ENCODE data around the gene DDI2.

The DDI2 gene

DNA sequence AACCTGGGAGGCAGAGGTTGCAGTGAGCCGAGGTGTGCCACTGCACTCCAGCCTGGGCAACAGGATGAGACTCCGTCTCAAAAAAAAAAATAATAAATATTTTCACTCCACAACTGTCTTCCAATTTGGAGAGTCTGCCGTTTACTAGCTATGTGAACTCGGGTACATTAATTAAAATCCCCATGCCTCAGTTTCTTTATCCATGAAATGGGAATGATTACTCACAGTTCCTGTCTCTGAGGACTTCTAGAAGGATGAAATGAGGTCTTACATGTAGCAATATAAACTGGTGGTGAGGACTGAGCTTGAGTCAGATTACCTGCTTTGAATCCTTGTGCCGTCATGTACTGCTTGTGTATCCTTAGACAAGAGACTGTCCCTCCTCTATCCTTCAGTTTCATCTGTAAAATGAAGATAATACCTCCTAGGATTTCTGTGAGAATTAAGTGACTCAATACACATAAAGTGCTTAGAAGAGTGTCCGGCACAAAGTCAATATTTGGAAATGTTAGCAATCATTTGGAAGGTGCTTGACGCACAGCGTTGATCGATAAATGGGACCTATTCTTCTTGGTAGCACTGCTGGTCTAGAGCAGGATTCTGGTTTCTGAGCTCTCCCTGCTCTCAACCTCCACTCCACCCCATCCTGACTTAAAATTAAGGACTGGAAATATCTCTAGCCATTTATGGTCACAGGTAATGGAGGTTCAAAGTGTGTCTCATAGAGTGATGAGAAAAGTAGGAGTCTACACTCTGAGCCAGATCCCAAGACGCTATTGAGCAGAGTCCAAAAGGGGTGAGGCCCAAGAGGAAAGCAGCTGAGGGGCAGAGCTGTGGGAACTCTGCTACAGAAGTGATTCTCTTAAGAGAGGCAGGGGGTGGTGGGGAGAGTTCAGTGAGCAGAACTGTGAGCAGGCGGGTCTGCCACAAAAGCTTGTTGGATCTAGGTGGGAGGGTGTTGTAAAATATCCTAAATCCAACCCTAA lies 11.6 kb upstream of the DDI2 start:
- DNase-seq = no peak

DNA sequence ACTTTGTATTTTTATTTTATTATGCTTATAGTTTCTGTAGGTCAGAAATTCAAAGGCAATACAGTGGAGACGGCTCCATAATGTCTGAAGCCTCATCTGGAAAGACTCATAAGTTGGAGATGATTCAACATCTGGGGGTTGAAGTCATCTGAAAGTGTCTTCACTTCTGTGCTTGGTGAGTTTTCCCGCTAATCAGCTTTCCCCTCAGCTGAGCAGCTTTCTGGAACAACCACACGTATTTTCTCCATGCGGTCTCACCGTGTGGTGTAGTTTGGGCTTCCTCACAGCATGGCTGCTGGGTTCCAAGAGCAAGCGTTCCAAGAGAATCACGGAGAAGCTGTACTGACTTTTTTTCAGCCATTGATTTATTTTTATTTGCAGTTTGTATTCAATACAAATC lies 7.6 kb upstream of the DDI2 start:
- DNase-seq = no peak

DNA sequence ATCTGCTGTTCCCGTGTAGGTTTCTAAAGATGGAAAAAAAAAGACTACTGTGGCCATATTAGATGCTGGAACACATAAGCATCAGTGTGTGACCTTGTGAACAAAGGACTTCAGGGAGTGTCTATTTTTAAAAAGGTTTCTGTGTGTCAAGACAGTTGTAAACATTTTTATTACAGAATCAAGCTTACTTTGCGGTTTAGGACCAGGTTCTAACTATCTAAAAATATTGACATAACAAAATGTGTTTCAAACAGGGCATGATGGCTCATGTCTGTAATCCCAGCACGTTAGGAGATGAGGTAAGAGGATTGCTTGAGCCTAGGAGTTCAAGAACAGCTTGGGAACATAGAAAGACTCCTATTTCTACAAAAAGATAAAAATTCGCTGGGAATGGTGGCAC lies 7.1 kb upstream of the DDI2 start:
- no peak for DNase-seq

DNA sequence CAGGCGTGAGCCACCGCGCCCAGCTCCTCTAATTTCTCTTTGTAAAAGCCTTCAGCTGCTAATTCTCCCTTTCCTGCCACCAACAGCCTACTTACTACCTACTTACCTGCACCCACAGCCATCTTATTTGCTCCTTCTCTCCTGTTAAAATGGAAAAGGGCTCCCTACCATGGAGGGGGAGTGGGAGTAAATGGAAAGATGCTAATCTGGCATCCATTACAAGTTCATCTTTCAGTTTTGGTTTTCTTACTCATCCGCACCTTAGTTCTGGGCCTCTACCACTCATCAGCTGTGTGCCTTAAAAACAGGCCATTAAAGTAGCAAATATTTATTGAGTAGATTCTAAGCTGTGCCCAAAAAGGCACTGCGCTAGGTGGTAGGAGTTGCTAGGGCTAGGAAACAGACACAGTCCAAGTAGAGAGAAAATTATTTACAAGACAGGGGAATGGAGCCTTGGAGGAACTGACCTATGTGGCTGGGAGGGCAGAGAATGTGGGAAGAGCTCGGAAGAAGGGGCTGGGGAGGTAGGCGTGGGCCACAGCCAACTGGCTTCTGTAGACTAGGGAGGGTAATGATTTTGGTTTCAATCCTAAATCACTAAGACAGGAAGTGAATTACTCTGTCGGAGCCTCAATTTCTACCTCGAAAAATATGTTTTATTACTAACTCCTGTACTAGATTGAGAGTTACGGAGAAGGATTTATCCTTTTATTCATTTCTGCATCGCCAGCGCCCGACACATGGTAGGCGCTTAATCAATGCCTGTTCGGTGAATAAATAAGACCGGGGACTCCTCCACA lies 685 bp upstream of the DDI2 start:
- DNase-seq = no peak

DNA sequence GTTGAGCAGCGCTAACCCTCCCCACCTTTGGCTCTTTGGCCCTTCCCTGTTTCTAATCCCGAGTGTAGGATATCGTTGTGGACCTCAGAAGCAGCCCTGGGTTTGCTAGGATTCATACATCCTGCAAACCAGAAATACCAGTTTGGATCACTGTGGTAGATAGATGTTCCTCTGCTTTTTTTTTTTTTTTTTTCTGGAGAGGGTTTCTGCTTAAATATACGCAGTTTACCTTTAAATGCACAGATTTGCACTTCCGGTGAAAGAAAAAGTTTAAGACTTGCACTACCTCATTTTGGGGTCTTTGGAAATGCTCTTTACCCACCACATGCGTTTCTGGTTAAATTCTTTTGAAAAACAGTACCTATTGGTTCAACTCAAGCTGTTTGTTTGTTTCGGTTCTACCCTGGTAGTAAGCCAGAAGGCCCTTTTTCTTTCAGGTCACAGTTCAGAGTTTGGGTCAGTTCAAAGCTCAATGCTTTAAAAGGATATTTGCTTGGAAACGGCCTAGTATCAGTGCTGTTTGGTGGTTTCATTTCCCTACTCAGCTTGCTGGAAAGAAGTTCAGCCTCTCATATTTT lies 908 bp downstream of the DDI2 start:
- no peak for DNase-seq

DNA sequence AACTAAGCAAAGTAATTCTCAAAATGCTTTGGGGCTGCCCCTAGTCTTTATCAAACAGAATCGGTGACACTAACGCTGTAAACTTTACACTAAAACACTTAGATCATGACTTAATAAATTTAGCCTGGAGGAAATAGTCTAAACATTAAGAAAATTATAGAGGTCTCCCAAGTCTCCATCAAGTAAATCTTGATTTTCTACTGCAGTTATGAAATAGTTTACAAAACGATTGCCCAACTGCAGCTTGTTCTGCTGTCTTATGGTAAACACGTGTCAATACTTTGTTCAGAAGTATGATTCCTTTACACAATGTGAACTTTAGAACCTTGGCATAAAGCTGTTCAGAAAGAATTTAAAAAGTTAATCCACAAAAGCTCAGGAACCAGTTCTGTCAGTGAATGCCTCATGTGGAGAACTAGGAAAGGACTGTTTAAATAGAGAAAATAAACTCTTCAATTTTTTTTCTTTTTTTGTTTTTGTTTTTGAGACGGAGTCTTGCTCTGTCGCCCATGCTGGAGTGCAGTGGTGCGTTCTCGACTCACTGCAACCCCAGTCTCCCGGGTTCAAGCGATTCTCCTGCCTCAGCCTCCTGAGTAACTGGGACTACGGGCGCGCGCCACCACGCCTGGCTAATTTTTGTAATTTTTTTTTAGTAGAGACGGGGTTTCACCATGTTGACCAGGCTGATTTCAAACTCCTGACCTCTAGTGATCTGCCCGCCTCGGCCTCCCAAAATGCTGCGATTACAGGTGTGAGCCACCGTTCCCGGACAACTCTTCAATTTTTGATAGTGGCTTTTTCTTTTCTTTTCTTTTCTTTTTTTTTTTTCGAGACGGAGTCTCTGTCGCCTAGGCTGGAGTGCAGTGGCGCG lies 1.6 kb downstream of the DDI2 start:
- DNase-seq = no peak

DNA sequence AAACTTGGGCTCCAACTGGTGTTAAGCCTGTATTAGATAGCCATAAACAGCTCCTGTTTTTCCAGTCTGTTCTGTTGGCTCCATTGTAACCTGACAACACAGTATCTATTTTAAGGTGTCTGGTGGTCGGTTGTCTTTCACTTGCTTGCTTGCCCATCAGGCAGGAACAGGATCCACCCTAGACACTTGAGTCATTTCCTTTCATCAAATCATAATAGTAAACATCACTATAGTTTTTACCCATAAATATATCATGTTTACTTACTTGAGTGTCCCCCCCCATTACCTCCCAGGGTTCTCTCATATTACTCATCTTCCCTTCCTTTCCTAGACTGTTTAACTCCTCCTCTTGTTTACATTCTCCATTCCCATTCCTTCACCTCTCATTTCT lies 2.9 kb downstream of the DDI2 start:
- no peak for DNase-seq

DNA sequence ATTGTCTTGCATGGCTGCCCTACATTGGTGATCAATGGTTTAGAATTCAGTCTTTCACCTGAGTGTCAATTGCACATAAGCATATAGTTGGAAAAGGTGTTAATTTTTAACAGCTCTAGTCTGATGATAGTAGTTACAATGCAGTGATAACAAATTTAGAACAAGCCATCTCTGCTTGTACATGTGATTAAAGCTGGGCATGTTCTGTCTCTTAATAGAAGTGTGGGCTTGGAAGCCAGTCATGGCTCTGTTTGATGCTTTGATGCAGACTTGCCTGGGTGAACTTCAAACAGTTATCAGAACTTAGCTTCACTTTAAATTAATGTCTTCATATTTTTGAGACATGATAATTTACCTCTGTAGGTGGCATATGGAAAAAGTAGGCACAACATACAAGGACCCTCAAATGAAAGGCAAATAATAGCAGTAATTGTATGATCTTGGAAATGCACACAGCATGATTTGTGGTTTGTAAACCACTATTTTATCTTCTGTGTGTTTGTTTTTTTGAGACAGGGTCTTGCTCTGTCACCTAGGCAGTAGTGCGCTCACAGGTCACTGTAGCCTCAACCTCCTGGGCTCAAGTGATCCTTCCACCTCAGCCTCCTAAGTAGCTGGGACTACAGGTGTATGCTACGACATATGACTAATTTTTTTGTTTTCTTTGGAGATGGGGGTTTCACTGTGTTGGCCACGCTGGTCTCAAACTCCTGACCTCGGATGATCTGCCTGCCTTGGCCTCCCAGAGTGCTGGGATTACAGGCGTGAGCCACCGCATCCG lies 3.8 kb downstream of the DDI2 start:
- DNase-seq = no peak

DNA sequence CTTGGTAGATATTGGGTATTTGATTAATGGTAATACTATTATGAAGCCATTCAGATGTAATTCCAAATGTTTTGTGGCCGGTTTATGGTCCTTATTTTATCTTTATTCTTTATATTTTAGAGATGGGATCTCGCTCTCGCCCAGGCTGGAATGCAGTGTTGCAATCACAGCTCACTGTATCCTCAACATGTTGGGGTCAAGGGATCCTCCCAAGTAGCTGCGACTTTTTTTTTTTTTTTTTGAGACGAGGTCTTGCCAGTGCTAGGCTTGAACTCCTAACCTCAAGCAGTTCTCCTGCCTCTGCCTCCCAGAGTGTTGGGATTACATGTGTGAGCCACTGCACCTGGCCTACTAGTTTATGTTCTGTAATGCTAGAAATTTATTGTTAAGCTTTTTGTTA lies 4.7 kb downstream of the DDI2 start:
- no peak for DNase-seq

DNA sequence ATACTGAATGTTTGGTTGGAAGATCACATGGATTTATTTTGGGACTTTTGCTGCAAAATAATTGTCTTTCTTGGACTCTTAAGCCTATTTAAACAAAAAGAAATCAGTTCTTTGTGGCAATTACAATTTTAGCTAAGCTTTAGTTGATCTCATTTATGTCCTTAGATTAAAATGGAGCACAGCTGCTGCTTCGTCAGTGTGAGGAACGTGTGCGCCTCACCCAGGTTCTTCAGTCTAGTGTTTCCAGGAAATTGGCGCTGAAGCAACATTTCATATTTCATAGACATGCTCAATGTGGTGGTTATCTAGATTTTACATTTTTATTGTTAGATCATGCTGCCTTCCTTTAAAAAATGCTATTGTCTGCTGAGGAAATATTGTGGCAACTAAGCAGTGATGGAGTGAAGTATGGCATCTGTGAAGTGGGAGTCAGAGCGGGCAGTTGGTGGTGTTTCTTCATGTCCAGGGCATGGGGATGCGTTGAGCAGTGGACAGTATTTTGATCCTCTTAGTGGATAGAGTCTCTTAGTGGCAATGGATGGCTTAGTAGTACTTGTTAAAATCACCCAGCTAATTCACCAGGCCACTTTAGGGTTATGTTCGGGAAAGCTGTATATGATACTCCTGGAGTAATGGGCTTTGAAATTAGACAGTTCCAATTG lies 5.6 kb downstream of the DDI2 start:
- no peak for DNase-seq

DNA sequence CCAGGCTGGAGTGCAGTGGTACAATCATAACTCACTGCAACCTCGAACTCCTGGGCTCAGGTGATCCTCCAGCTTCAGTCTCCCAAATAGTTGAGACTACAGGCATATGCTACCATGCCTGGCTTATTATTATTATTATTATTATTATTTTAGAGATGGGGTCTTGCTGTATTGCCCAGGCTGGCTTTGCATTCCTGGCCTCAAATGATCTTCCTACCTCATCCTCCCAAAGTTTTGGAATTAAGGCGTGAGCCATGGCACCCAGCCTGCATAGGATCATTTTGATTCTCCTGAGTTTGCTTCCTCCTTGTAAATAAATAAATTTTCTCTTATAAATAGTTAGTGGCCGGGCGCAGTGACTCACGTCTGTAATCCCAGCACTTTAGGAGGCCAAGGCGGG lies 6.2 kb downstream of the DDI2 start:
- no peak for DNase-seq

DNA sequence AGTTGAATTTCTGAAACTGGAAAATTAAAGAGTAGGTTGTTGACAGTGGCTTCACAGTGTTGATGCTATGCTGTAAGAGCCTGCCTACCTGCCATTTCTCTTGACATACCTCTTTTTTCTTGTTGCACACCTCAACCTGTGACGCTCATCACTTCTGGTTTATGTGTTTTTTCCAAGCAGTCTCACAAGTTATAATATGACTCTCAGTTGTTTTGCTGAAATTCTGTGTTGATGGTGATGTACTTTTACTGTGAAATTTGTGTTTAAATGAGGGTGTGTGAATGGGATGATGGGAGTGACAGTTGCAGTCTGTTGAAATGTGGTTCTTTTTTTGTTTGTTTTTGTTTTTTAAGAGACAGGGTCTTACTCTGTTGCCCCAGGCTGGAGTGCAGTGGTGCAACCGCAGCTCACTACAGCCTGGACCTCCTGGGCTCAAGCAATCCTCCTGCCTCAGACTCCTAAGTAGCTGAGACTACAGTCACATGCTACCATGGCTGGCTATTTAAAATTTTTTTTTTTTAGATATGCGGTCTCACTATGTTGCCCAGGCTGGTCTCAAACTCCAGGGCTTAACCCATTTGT lies 7.0 kb downstream of the DDI2 start:
- DNase-seq = no peak

DNA sequence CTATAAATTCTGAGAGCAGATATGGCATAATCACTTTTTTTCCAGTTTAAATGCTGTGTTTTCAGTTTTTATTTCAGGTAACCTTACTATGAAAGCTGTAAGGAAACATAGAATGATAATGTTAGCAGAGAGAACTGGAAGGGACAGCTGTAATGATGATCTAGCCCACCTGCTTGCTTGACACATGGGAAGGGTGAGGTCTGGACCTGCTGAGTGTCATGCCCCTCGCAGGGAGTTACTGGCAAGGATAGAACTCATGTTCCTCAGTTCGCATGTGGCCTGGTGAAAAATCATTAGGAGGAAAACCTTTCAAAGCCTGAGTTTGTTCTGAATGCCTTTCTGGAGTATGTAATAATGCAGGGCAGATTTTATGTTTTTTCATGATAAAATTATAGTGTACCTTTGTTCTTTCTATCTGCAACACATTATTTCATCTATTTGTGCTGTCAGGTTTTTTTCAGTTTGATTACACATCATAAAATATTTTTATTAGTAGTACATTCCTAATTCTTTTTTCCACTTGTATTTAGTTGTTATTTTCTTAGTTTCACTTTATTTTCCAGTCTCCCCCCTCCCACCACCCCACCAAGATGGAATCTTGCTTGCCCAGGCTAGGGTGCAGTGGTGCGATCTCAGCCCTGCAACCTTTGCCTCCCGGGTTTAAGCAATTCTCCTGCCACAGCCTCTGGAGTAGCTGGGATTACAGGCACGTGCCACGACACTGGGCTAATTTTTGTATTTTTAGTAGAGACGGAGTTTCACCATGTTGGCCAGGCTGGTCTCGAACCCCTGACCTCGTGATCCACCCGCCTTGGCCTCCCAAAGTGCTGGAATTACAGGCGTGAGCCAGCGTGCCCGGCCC lies 8.0 kb downstream of the DDI2 start:
- no peak for DNase-seq

DNA sequence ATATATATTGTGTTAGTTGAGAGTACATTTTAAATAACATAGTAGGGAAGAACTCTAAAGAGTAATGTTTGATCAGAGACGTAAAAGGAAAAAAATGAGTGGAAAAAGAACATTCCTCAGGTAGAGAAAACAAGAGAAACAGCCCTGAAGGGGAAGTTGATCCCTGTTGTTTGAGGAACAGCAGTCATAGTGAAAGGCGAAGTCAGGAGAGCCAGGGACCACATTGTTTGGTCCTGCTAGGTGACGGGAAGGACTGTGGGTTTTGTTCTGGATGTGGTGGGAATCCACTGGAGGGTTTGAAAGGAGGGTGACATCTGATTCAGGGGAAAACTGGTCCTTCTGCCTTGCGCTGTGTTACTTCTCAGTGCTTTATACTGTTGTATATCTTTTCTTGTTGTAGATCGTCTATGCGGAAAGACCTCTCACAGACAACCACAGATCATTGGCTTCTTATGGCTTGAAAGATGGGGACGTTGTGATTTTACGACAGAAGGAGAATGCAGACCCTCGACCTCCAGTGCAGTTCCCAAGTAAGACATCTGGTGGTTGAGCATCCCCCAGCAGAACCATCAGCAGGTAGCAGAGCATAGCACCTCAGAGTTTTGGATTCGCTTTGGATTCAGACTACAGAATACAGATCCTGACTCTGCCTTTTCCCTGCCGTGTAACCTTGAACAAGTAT lies 9.2 kb downstream of the DDI2 start:
- no peak for DNase-seq

DNA sequence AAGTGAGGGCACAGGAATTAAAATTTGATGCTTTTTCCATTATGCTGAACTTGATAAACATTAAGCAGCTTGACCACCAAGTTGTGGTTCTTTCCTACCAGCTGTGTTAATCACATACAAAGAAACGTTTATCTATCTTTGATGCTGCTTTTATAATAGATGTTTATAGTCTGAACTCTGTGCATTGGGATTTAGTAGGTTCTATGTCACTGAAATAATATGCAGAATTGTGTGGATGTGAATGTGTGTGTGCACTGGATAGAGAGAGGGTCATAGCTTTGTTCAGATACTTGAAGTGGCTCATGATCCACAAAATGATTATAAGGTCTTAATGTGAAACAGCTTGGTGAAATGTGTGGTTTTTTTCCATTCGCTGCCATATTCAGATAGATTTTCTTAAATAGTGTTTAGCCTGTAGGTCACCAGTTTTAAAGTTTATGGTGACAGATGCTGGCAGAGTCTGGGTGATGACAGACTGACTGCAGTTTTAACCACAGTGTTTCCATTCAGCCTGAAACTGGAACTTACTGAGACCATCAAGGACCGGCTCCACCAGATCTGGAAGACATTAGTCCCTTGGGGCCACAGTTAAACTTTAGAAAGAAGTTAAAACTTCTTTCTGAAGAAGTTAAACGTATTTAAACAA lies 10.2 kb downstream of the DDI2 start:
- DNase-seq = no peak

DNA sequence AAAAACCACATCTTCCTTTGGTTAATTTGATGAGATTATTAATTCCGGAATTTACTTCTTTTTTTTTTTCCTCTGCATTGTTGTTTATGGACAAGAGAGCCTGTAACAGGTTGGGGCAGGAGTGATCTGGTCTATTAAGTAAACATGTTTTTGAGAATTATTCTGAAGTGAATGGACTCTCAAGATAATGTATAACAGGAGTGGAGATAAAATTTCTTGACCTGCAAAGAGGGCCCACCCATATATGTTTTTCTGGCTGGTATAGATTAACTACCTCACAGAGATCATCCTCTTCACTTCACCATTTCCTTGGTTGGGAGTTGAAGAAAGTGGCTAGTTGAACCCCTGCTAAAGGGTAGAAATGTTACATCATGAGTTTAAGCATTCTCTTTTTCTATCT lies 10.7 kb downstream of the DDI2 start:
- DNase-seq = no peak

DNA sequence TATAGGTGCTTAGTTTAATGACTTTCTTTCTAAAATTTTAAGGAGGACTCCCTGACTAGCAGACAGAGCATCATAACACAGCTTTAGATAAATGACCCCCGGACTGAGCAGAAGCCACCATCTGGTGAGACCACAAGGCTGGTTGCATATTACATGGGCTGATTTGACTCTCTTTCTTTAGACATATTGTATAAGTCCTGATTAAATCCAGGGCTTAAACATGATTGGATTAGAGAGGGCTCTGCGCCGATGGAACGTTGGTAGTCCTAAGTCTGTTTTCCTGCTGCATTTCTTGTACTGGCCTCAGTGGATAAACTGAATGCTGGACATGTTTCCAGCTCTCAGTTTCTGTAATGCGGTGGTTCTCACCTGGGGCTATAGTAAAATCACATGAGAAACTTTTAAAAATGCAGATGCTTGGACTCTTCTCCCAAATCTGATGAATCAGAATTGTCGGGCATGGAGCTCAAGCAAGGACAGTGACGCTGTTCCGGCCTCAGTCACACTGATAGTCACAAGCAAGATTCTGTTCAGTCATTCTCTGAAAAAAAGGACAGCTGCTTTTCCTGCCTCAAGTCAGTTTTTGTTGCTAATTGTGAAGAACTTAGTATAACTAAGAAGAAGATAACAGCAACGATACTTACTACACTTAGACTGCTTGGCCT lies 16.6 kb downstream of the DDI2 start:
- no peak for DNase-seq

DNA sequence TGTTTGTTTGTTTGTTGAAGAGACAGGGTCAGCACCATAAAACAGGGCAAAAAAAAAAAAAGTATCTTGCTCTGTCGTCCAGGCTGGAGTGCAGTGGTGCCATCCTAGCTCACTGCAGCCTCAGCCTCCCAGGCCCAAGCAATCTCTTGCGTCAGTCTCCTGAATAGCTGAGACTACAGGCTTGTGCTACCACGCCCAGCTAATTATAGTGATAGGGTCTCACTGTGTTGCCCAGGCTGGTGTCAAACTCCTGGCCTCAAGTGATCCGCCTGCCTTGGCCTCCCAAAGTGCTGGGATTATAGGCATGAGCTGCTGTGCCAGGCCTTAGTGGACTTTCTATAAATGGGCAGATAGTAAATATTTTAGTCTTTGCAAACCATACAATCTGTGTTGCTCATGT lies 19.2 kb downstream of the DDI2 start:
- DNase-seq = no peak

Data from right forelimb (tissue), 1 donor.